IMR-90 (cell line): Measurements from ENCODE around the gene TWIST2. TPM values are rescaled to one million over a fixed set of nuclear protein-coding genes. Genes with fewer than 3 reads are reported as not detected.

Source experiments
- ATAC-seq: fragments of 200-7000 bp; cut with Tn5 transposase; 2 replicates; pipeline ENCODE4 v1.9.1; 2020; ENCODE audit warnings: low read depth, mild to moderate bottlenecking, moderate library complexity
- BruUV-seq: library from RNA; stranded (reverse); fragments of 400-500 nt; replicated peaks from 2 replicates; lab custom pipeline; 2021; lab: Mats Ljungman, UMichigan
- CTCF ChIA-PET: fragments of 300-600 bp; formaldehyde crosslinking; extraction: SDS; loops from one replicate; lab custom pipeline; 2021; ENCODE audit warnings: antibody characterized with exemption; lab: Yijun Ruan, JAX
- POLR2A ChIA-PET: fragments of 300-600 bp; sonication (Branson Sonifier 250); formaldehyde crosslinking; loops from one replicate; lab custom pipeline; 2022; ENCODE audit warnings: antibody characterized with exemption; ENCODE audit not compliant: unreplicated experiment; lab: Charles Lee
- DNase-seq: peaks from one replicate; pipeline ENCODE4 v3.0.0; 2013
- H2AFZ ChIP-seq: replicated peaks from 2 replicates; pipeline ENCODE3; 2013; ENCODE audit warnings: low read length, mild to moderate bottlenecking; ENCODE audit not compliant: poor library complexity
- H2AK5ac ChIP-seq: 2 replicates; pipeline ENCODE4 v1.6.1; 2013; ENCODE audit warnings: low read depth, low read length, inconsistent platforms
- H2AK9ac ChIP-seq: replicated peaks from 2 replicates; pipeline ENCODE3; 2013; ENCODE audit warnings: mild to moderate bottlenecking, low read depth, low read length, moderate library complexity; ENCODE audit not compliant: poor library complexity
- H2BK120ac ChIP-seq: 2 replicates; pipeline ENCODE4 v1.6.1; 2013; ENCODE audit warnings: low read depth, low read length, inconsistent platforms
- H2BK15ac ChIP-seq: 3 replicates; pipeline ENCODE4 v1.6.1; 2013; ENCODE audit warnings: low read depth, low read length, inconsistent platforms
- H2BK20ac ChIP-seq: 2 replicates; pipeline ENCODE4 v1.6.1; 2013; ENCODE audit warnings: low read depth, mild to moderate bottlenecking, inconsistent platforms, low read length, moderate library complexity
- H2BK5ac ChIP-seq: 2 replicates; pipeline ENCODE4 v1.6.1; 2013; ENCODE audit warnings: mild to moderate bottlenecking, low read depth, low read length, inconsistent platforms; ENCODE audit not compliant: poor library complexity, severe bottlenecking
- H3K14ac ChIP-seq: replicated peaks from 2 replicates; pipeline ENCODE4 v1.6.1; 2013; ENCODE audit warnings: low read depth, low read length, inconsistent platforms
- H3K18ac ChIP-seq: 2 replicates; pipeline ENCODE4 v1.6.1; 2013; ENCODE audit warnings: low read depth, low read length, control low read depth
- H3K23ac ChIP-seq: 2 replicates; pipeline ENCODE4 v1.6.1; 2013; ENCODE audit warnings: low read depth, low read length, inconsistent platforms
- H3K27ac ChIP-seq: 2 replicates; pipeline ENCODE4 v1.5.1; 2013; ENCODE audit warnings: mild to moderate bottlenecking, control low read depth, low read length; ENCODE audit not compliant: insufficient read depth
- H3K27me3 ChIP-seq: 2 replicates; pipeline ENCODE4 v1.6.1; 2013; ENCODE audit warnings: low read length; ENCODE audit not compliant: control insufficient read depth, insufficient read depth
- H3K36me3 ChIP-seq: 2 replicates; pipeline ENCODE4 v1.6.1; 2013; ENCODE audit warnings: low read length, mixed read lengths; ENCODE audit not compliant: control insufficient read depth, insufficient read depth
- H3K4ac ChIP-seq: 2 replicates; pipeline ENCODE4 v1.6.1; 2013; ENCODE audit warnings: low read depth, low read length, inconsistent platforms
- H3K4me1 ChIP-seq: 2 replicates; pipeline ENCODE4 v1.6.1; 2013; ENCODE audit warnings: low read length, mixed read lengths; ENCODE audit not compliant: control insufficient read depth, insufficient read depth
- H3K4me2 ChIP-seq: 2 replicates; pipeline ENCODE4 v1.6.1; 2013; ENCODE audit warnings: low read depth, mild to moderate bottlenecking, control low read depth, low read length, moderate library complexity
- H3K4me3 ChIP-seq: 2 replicates; pipeline ENCODE4 v1.5.1; 2013; ENCODE audit warnings: low read depth, mild to moderate bottlenecking, control low read depth, low read length, moderate library complexity; ENCODE audit not compliant: insufficient read depth
- H3K56ac ChIP-seq: 2 replicates; pipeline ENCODE4 v1.6.1; 2013; ENCODE audit warnings: low read length, inconsistent platforms; ENCODE audit not compliant: insufficient read depth; ENCODE audit errors: extremely low read depth
- H3K79me1 ChIP-seq, 2 experiments: 2 replicates each; pipeline ENCODE4 v1.6.1; 2013; ENCODE audit warnings: low read length in 2 of 2, inconsistent platforms in 1 of 2, low read depth in 1 of 2
- H3K9ac ChIP-seq: 2 replicates; pipeline ENCODE4 v1.6.1; 2013; ENCODE audit warnings: low read depth, low read length, control low read depth
- H3K9me1 ChIP-seq: 2 replicates; pipeline ENCODE4 v1.6.1; 2013; ENCODE audit warnings: low read length, inconsistent platforms; ENCODE audit not compliant: insufficient read depth
- H3K9me3 ChIP-seq: 2 replicates; pipeline ENCODE4 v1.6.1; 2013; ENCODE audit warnings: low read length; ENCODE audit not compliant: control insufficient read depth, insufficient read depth
- H4K20me1 ChIP-seq: 2 replicates; pipeline ENCODE4 v1.6.1; 2013; ENCODE audit warnings: low read length, inconsistent platforms; ENCODE audit not compliant: insufficient read depth
- H4K5ac ChIP-seq: 2 replicates; pipeline ENCODE4 v1.6.1; 2013; ENCODE audit warnings: mild to moderate bottlenecking, low read depth, low read length, control low read depth
- H4K8ac ChIP-seq, 2 experiments: 2 replicates each; pipeline ENCODE4 v1.6.1; 2013; ENCODE audit warnings: low read depth in 2 of 2, low read length in 2 of 2, control low read depth in 1 of 2, inconsistent platforms in 1 of 2
- H4K91ac ChIP-seq: 2 replicates; pipeline ENCODE4 v1.6.1; 2013; ENCODE audit warnings: low read depth, low read length, inconsistent platforms; ENCODE audit not compliant: insufficient read depth
- ELK1 ChIP-seq: fragments of 150-350 bp; IDR thresholded peaks from 2 replicates; pipeline ENCODE4 v1.6.1; 2016; ENCODE audit warnings: low read depth, mild to moderate bottlenecking, low read length, moderate library complexity, borderline replicate concordance
- FOS ChIP-seq: fragments of 150-350 bp; IDR thresholded peaks from 2 replicates; pipeline ENCODE4 v1.6.1; 2016; ENCODE audit warnings: low read depth, low read length
- MAFK ChIP-seq: IDR thresholded peaks from 2 replicates; pipeline ENCODE4 v1.6.1; 2012; ENCODE audit warnings: low read depth, low read length, improper control_type of control experiment
- MAZ ChIP-seq: IDR thresholded peaks from 2 replicates; pipeline ENCODE4 v1.6.1; 2012; ENCODE audit warnings: low read depth, mild to moderate bottlenecking, low read length, improper control_type of control experiment, moderate library complexity, borderline replicate concordance
- MXI1 ChIP-seq: IDR thresholded peaks from 2 replicates; pipeline ENCODE4 v1.6.1; 2012; ENCODE audit warnings: low read depth, mild to moderate bottlenecking, low read length, moderate library complexity, borderline replicate concordance
- RCOR1 ChIP-seq: IDR thresholded peaks from 2 replicates; pipeline ENCODE4 v1.6.1; 2012; ENCODE audit warnings: mild to moderate bottlenecking, low read length, improper control_type of control experiment; ENCODE audit not compliant: insufficient replicate concordance
- SMC3 ChIP-seq: fragments of 150-350 bp; IDR thresholded peaks from 2 replicates; pipeline ENCODE4 v1.6.1; 2016; ENCODE audit warnings: low read depth, mild to moderate bottlenecking, antibody characterized with exemption, low read length, moderate library complexity
- WGBS, 2 experiments: methylation state at CpG; one replicate each; pipeline versions ENCODE4 v1.1.5 to v1.1.7; 2013; ENCODE audit warnings: missing lambda C conversion rate in 2 of 2; ENCODE audit not compliant: insufficient read length in 1 of 2; ENCODE audit errors: extremely low coverage in 2 of 2; 5-methylcytosine and 5-hydroxymethylcytosine counted together
- dilution Hi-C: fragments of 300-500 bp; cut with HindIII; formaldehyde crosslinking; loops from one replicate; pipeline ENCODE4 v1.14.3; 2018; ENCODE audit warnings: low sequenced_read_pairs; ENCODE audit not compliant: unreplicated experiment
- in situ Hi-C: fragments of 300-500 bp; cut with MboI; formaldehyde crosslinking; loops from 3 replicates; pipeline ENCODE4 v1.14.3; 2019; ENCODE audit warnings: low sequenced_read_pairs, inconsistent platforms, mixed read lengths
- intact Hi-C: fragments of 100-400 bp; cut with micrococcal nuclease; formaldehyde crosslinking; loops from 2 replicates; pipeline ENCODE4 v1.10.0; 2022
- polyA plus RNA-seq, 3 experiments: library from polyadenylated mRNA; depleted of rRNA; stranded (reverse); fragments of >200 nt; gene quantifications; 2 replicates each; pipeline ENCODE4 v1.2.3, GENCODE V29; 2012; ENCODE audit warnings: low replicate concordance in 1 of 3
- total RNA-seq: library from RNA; depleted of rRNA; stranded (reverse); fragments of >200 nt; gene quantifications from 2 replicates; pipeline ENCODE4 v1.2.3, GENCODE V29; 2012
- TF ChIP-seq, protein P1 (sequence below): conservative IDR thresholded peaks from 2 replicates; pipeline ENCODE4 v1.5.1; 2012; ENCODE audit warnings: mild to moderate bottlenecking, low read depth, low read length, improper control_type of control experiment

The TWIST2 gene
- total and polyA plus RNA-seq, 2 of the 4 experiments (the other 2 are of a cell fraction) = 9.3 to 33.6 TPM

DNA sequence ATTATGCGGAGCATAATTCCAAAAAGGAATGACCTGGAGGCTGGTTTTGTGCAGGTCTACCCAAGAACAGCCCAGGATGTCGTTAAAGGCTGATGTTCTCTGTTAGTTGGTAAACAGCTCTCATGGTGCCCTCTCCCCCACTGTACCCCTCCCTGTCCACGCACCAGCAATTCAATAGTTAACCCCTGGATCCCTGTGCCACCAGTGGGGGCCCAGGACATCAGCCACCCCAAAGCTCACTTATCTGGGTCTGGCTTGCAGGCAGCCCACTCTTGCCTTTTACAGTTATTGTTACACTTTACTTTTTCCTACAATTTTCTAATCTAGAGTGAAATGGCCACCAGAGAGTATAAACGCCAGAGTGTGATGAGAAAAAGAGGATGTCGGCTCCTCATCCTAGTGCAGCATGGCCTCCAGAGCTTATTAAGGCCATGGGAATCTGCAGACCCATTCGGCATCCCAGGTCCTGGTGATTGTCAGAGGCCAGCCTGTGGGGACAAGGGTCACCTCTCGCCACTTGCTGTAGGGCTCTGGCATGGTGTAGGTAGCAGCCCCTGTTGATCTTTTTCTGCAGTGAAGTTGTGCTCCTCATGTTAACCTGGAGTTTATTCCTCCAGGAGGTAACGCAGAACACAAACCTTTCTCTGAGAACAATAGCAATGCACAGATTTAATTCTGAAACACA, 30.3 kb downstream of the TWIST2 start:
- H3K4me1 ChIP-seq = peaks cover 15% of the 10 kb centered on the region

More for the DNA sequence above, 30.3 kb downstream of the TWIST2 start:
- intact Hi-C loops (no loop called here), in situ Hi-C loops (no loop called here), dilution Hi-C loops (no loop called here)
- Histone ChIP-seq H2BK15ac (no peak overlapping the region), H3K9me3 (no peaks in the 10 kb centered on the region), H3K56ac (no peak overlapping the region), H3K18ac (no peak overlapping the region), H3K4me2 (no peak overlapping the region), H3K9me1 (peaks cover 23% of the 10 kb centered on the region), H3K36me3 (peaks cover 15% of the 10 kb centered on the region; the same call in 1 of the 2 replicates), H3K9ac (no peak overlapping the region), H4K91ac (no peak overlapping the region), H2AK5ac (no peak overlapping the region), H3K27me3 (no peaks in the 10 kb centered on the region), H2AK9ac (no peak overlapping the region), H3K23ac (no peak overlapping the region), H2AFZ (no peak overlapping the region), H3K79me1 (peaks cover 24 to 59% of the 10 kb centered on the region in 2 experiments), H3K14ac (no peak overlapping the region), H4K8ac (no peak overlapping the region), H4K20me1 (peaks cover 16% of the 10 kb centered on the region), H2BK120ac (no peak overlapping the region), H4K5ac (no peak overlapping the region), H3K4me3 (no peak overlapping the region), H2BK5ac (no peak overlapping the region), H3K4ac (no peak overlapping the region), H2BK20ac (no peak overlapping the region), H3K27ac (no peak overlapping the region)
- TF ChIP-seq MAFK = no peak
- TF ChIP-seq FOS = no peak
- no peak for TF ChIP-seq MAZ
- no peak for TF ChIP-seq ELK1
- no peak for TF ChIP-seq MXI1
- TF ChIP-seq, protein P1, sequence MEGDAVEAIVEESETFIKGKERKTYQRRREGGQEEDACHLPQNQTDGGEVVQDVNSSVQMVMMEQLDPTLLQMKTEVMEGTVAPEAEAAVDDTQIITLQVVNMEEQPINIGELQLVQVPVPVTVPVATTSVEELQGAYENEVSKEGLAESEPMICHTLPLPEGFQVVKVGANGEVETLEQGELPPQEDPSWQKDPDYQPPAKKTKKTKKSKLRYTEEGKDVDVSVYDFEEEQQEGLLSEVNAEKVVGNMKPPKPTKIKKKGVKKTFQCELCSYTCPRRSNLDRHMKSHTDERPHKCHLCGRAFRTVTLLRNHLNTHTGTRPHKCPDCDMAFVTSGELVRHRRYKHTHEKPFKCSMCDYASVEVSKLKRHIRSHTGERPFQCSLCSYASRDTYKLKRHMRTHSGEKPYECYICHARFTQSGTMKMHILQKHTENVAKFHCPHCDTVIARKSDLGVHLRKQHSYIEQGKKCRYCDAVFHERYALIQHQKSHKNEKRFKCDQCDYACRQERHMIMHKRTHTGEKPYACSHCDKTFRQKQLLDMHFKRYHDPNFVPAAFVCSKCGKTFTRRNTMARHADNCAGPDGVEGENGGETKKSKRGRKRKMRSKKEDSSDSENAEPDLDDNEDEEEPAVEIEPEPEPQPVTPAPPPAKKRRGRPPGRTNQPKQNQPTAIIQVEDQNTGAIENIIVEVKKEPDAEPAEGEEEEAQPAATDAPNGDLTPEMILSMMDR = no peak
- no peak for TF ChIP-seq RCOR1
- TF ChIP-seq SMC3 = no peak
- ChIA-PET POLR2A (no interaction called here), CTCF (interaction anchor here (1.1 kb wide), 1 partner anchor 507 kb away, joined by 3 read pairs; no protein-coding TSS in a partner anchor)
- BruUV-seq = no TSS peak
- DNase-seq (no peak), ATAC-seq (no peak)
- WGBS, 2 experiments = no CpG with 5 or more reads among the region's 8 CpGs
